Stimulated activated naive CD8-positive, alpha-beta T cell treated with anti-CD3 and anti-CD28 coated beads, Interleukin-15, Interleukin-2, amounts not matched to agents 100 ng/mL and 50 ng/mL, for 24 hours (primary cell): ENCODE results near the gene SARDH.

Experiments used
- H3K27ac Mint-ChIP-seq: one replicate; pipeline ENCODE4 v1.8.0; 2021; ENCODE audit warnings: mild to moderate bottlenecking, mixed read lengths
- H3K27me3 Mint-ChIP-seq: one replicate; pipeline ENCODE4 v1.8.0; 2021; ENCODE audit warnings: mixed read lengths
- H3K36me3 Mint-ChIP-seq: one replicate; pipeline ENCODE4 v1.8.0; 2021; ENCODE audit warnings: low read depth, mixed read lengths
- H3K4me1 Mint-ChIP-seq: one replicate; pipeline ENCODE4 v1.8.0; 2021; ENCODE audit warnings: low read depth, mixed read lengths
- H3K4me3 Mint-ChIP-seq: one replicate; pipeline ENCODE4 v1.8.0; 2021; ENCODE audit warnings: mild to moderate bottlenecking, mixed read lengths
- H3K9me3 Mint-ChIP-seq: one replicate; pipeline ENCODE4 v1.8.0; 2021; ENCODE audit warnings: mixed read lengths

SARDH gene

GRCh38 chr9:133718563-133719315, 19.4 kb downstream of the SARDH start:
- no peaks in the 10 kb centered on the region for H3K4me1 Mint-ChIP-seq
- H3K9me3 Mint-ChIP-seq, result peaks cover 6% of the 10 kb centered on the region
- H3K4me3 Mint-ChIP-seq, result no peak overlapping the region
- H3K36me3 Mint-ChIP-seq, result no peaks in the 10 kb centered on the region
- no peak overlapping the region for H3K27ac Mint-ChIP-seq
- H3K27me3 Mint-ChIP-seq, result peaks cover 15% of the 10 kb centered on the region

GRCh38 chr9:133717113-133718031, 20.8 kb downstream of the SARDH start:
- H3K27me3 Mint-ChIP-seq, result peaks cover 12% of the 10 kb centered on the region
- H3K9me3 Mint-ChIP-seq, result peaks cover 6% of the 10 kb centered on the region
- H3K36me3 Mint-ChIP-seq, result no peaks in the 10 kb centered on the region
- no peak overlapping the region for H3K4me3 Mint-ChIP-seq
- H3K4me1 Mint-ChIP-seq, result no peaks in the 10 kb centered on the region
- peak overlapping the region; percentile 59 for H3K27ac Mint-ChIP-seq

GRCh38 chr9:133716564-133717112, 21.5 kb downstream of the SARDH start:
- H3K27ac Mint-ChIP-seq, result no peak overlapping the region
- peaks cover 6% of the 10 kb centered on the region for H3K9me3 Mint-ChIP-seq
- H3K4me3 Mint-ChIP-seq, result no peak overlapping the region
- H3K4me1 Mint-ChIP-seq, result no peaks in the 10 kb centered on the region
- H3K36me3 Mint-ChIP-seq, result no peaks in the 10 kb centered on the region
- peaks cover 12% of the 10 kb centered on the region for H3K27me3 Mint-ChIP-seq

- no peak overlapping the region for H3K27ac Mint-ChIP-seq
- H3K9me3 Mint-ChIP-seq, result peaks cover 6% of the 10 kb centered on the region
- H3K36me3 Mint-ChIP-seq, result no peaks in the 10 kb centered on the region
- peaks cover 12% of the 10 kb centered on the region for H3K27me3 Mint-ChIP-seq
- no peaks in the 10 kb centered on the region for H3K4me1 Mint-ChIP-seq
- no peak overlapping the region for H3K4me3 Mint-ChIP-seq
These were observed 22.1 kb downstream of the SARDH start for GRCh38 chr9:133715866-133716563.

- Mint-ChIP-seq H3K9me3 (peaks cover 2% of the 10 kb centered on the region), H3K4me1 (peaks cover 3% of the 10 kb centered on the region), H3K4me3 (no peak overlapping the region), H3K36me3 (no peaks in the 10 kb centered on the region), H3K27me3 (peaks cover 6% of the 10 kb centered on the region), H3K27ac (no peak overlapping the region)
These were observed 22.8 kb downstream of the SARDH start for GRCh38 chr9:133715295-133715865.

GRCh38 chr9:133714606-133715294, 23.4 kb downstream of the SARDH start:
- Mint-ChIP-seq H3K27me3 (peaks cover 4% of the 10 kb centered on the region), H3K4me3 (no peak overlapping the region), H3K27ac (no peak overlapping the region), H3K36me3 (no peaks in the 10 kb centered on the region), H3K4me1 (peaks cover 5% of the 10 kb centered on the region), H3K9me3 (no peaks in the 10 kb centered on the region)

- Mint-ChIP-seq H3K9me3 (no peaks in the 10 kb centered on the region), H3K36me3 (no peaks in the 10 kb centered on the region), H3K4me3 (no peak overlapping the region), H3K27ac (no peak overlapping the region), H3K4me1 (peaks cover 12% of the 10 kb centered on the region), H3K27me3 (peaks cover under 1% of the 10 kb centered on the region)
These were observed 24.1 kb downstream of the SARDH start for GRCh38 chr9:133713960-133714495.

- Mint-ChIP-seq H3K4me3 (no peak overlapping the region), H3K36me3 (no peaks in the 10 kb centered on the region), H3K27ac (no peak overlapping the region), H3K4me1 (peaks cover 12% of the 10 kb centered on the region), H3K9me3 (no peaks in the 10 kb centered on the region), H3K27me3 (no peaks in the 10 kb centered on the region)
These were observed 24.8 kb downstream of the SARDH start for GRCh38 chr9:133713150-133713959.

- Mint-ChIP-seq H3K4me3 (no peak overlapping the region), H3K27me3 (no peaks in the 10 kb centered on the region), H3K36me3 (no peaks in the 10 kb centered on the region), H3K4me1 (peaks cover 12% of the 10 kb centered on the region), H3K9me3 (no peaks in the 10 kb centered on the region), H3K27ac (no peak overlapping the region)
These were observed 25.7 kb downstream of the SARDH start for GRCh38 chr9:133712221-133713100.

GRCh38 chr9:133711428-133712220, 26.5 kb downstream of the SARDH start:
- H3K27me3 Mint-ChIP-seq, result no peaks in the 10 kb centered on the region
- H3K9me3 Mint-ChIP-seq, result no peaks in the 10 kb centered on the region
- no peak overlapping the region for H3K4me3 Mint-ChIP-seq
- H3K36me3 Mint-ChIP-seq, result no peaks in the 10 kb centered on the region
- peaks cover 12% of the 10 kb centered on the region for H3K4me1 Mint-ChIP-seq
- H3K27ac Mint-ChIP-seq, result no peak overlapping the region

GRCh38 chr9:133710661-133711427, 27.3 kb downstream of the SARDH start:
- H3K27ac Mint-ChIP-seq, result no peak overlapping the region
- no peaks in the 10 kb centered on the region for H3K9me3 Mint-ChIP-seq
- H3K4me1 Mint-ChIP-seq, result peaks cover 12% of the 10 kb centered on the region
- no peak overlapping the region for H3K4me3 Mint-ChIP-seq
- H3K36me3 Mint-ChIP-seq, result no peaks in the 10 kb centered on the region
- H3K27me3 Mint-ChIP-seq, result no peaks in the 10 kb centered on the region
